Measurements from ENCODE around the gene ZNF628. TPM values are rescaled to one million over a fixed set of nuclear protein-coding genes. Genes with fewer than 3 reads are reported as not detected.

The ZNF628 gene
- total and polyA plus RNA-seq, 9 donors = 3.8 to 18.4 (median 8.7) TPM; not detected in 1

- Histone ChIP-seq H3K36me3 (no peaks in the 10 kb centered on the region), H3K27me3 (no peaks in the 10 kb centered on the region), H3K4me3 (no peak overlapping the region), H3K9me3 (no peaks in the 10 kb centered on the region), H3K27ac (no peak overlapping the region), H3K4me1 (ENCODE audit: insufficient read depth) (peaks cover 13% of the 10 kb centered on the region)
- DNase-seq = peak in 2 of 5 donors; percentile 39 to 42
- 90 to 94% (median 91%) methylated on average over 38 to 52 of the region's 52 CpGs for WGBS, 3 donors
- intact Hi-C loops (cut with DNase I) = no loop called here
- TF ChIP-seq EP300 (IDR thresholded peaks at IDR 0.05) (no peak), POLR2A (IDR thresholded peaks at IDR 0.05) (no peak)
These were observed 4.9 kb downstream of the ZNF628 start for GRCh38 chr19:55481148-55481793.

DNA sequence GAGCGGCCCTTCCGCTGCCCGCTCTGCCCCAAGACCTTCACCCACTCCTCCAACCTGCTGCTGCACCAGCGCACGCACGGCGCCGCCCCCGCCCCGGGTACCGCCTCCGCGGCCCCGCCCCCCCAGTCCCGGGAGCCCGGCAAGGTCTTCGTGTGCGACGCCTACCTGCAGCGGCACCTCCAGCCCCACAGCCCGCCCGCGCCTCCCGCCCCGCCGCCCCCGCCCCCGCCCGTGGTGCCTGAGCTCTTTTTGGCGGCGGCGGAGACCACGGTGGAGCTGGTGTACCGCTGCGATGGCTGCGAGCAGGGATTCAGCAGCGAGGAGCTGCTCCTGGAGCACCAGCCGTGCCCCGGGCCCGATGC, 5.4 kb downstream of the ZNF628 start:
- H3K36me3 ChIP-seq = no peaks in the 10 kb centered on the region
- no peaks in the 10 kb centered on the region for H3K27me3 ChIP-seq
- 48 to 77% (median 51%) methylated on average over 5 to 40 of the region's 40 CpGs for WGBS, 3 donors
- no peak overlapping the region for H3K4me3 ChIP-seq
- H3K4me1 ChIP-seq (ENCODE audit: insufficient read depth) = peaks cover 18% of the 10 kb centered on the region
- intact Hi-C loops (cut with DNase I) = no loop called here
- H3K27ac ChIP-seq = no peak overlapping the region
- H3K9me3 ChIP-seq = no peaks in the 10 kb centered on the region
- TF ChIP-seq POLR2A (IDR thresholded peaks at IDR 0.05) (no peak), EP300 (IDR thresholded peaks at IDR 0.05) (no peak)
- DNase-seq = no peak

DNA sequence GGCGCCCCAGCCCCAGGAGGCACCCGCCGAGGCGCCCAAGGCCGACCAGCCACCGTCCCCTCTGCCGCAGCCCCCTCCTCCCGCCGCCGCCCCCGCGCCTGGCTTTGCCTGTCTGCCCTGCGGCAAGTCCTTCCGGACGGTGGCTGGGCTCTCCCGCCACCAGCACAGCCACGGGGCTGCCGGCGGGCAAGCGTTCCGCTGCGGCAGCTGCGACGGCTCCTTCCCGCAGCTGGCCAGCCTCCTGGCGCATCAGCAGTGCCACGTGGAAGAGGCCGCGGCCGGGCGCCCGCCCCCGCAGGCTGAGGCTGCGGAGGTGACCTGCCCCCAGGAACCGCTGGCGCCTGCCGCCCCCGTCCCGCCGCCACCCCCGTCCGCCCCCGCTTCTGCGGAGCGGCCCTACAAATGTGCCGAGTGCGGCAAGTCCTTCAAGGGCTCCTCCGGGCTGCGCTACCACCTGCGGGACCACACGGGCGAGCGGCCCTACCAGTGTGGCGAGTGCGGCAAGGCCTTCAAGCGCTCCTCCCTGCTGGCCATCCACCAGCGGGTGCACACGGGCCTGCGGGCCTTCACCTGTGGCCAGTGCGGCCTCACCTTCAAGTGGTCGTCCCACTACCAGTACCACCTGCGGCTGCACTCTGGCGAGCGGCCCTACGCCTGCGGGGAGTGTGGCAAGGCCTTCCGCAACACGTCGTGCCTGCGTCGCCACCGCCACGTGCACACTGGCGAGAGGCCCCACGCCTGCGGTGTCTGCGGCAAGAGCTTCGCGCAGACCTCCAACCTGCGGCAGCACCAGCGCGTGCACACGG, 5.9 kb downstream of the ZNF628 start:
- intact Hi-C loops (cut with DNase I) = no loop called here
- H3K9me3 ChIP-seq = no peaks in the 10 kb centered on the region
- no peak overlapping the region for H3K4me3 ChIP-seq
- no peak overlapping the region for H3K27ac ChIP-seq
- DNase-seq = peak in 3 of 5 donors; percentile 48 to 51 (median 50)
- whole genome bisulfite sequencing, 3 donors = 63 to 77% (median 64%) methylated on average over 73 to 83 of the region's 83 CpGs
- no peaks in the 10 kb centered on the region for H3K27me3 ChIP-seq
- TF ChIP-seq POLR2A (IDR thresholded peaks at IDR 0.05) (no peak), CTCF (IDR thresholded peaks at IDR 0.05) (no peak), EP300 (IDR thresholded peaks at IDR 0.05) (no peak)
- H3K4me1 ChIP-seq (ENCODE audit: insufficient read depth) = peaks cover 23% of the 10 kb centered on the region
- H3K36me3 ChIP-seq = no peaks in the 10 kb centered on the region

- intact Hi-C loops (cut with DNase I) = no loop called here
- no peak overlapping the region for H3K4me3 ChIP-seq
- H3K36me3 ChIP-seq = no peaks in the 10 kb centered on the region
- TF ChIP-seq EP300 (IDR thresholded peaks at IDR 0.05) (no peak), POLR2A (IDR thresholded peaks at IDR 0.05) (no peak), CTCF (IDR thresholded peaks at IDR 0.05) (no peak)
- H3K27me3 ChIP-seq = no peaks in the 10 kb centered on the region
- peak in 2 of 5 donors; percentile 44 to 48 for DNase-seq
- no peak overlapping the region for H3K27ac ChIP-seq
- 91 to 94% (median 93%) methylated on average over 46 to 47 of the region's 47 CpGs for WGBS, 3 donors
- no peaks in the 10 kb centered on the region for H3K9me3 ChIP-seq
- peaks cover 26% of the 10 kb centered on the region for H3K4me1 ChIP-seq (ENCODE audit: insufficient read depth)
These were observed 6.7 kb downstream of the ZNF628 start for GRCh38 chr19:55482967-55483705.

Measured in ovary (tissue), 9 donors.